ENCODE results near the gene PIGU. TPM values are rescaled to one million over a fixed set of nuclear protein-coding genes. Genes with fewer than 3 reads are reported as not detected.

The PIGU gene
- total and polyA plus RNA-seq, 2 donors (not counting 1 experiment from before 2014, with no cell fraction given) = 6.4 to 42.6 TPM

GRCh38 chr20:34543463-34544056, 133.3 kb downstream of the PIGU start:
- DNase-seq (ENCODE audit: low read depth in 2 of 2) = no peak
- no peaks in the 10 kb centered on the region for H3K4me1 ChIP-seq (ENCODE audit: control insufficient read depth, extremely low read depth, insufficient read depth, low read length)
- TF ChIP-seq CTCF (conservative IDR thresholded peaks at IDR 0.05 in 1 of 2, IDR thresholded peaks at IDR 0.05 in 1 of 2; ENCODE audit: low read depth in 1 of 2, low read length in 2 of 2) = no peak
- TF ChIP-seq EZH2 (IDR thresholded peaks at IDR 0.05; ENCODE audit: low read length, missing control alignments) = no peak
- H3K27me3 ChIP-seq (ENCODE audit: control insufficient read depth, insufficient read depth, low read length) = no peaks in the 10 kb centered on the region
- H3K27ac ChIP-seq (ENCODE audit: insufficient read depth, low read length) = no peak overlapping the region
- H4K20me1 ChIP-seq (ENCODE audit: control insufficient read depth, extremely low read depth, insufficient read depth, low read length) = no peaks in the 10 kb centered on the region
- H3K4me3 ChIP-seq (replicated peaks in 1 of 4; ENCODE audit: control extremely low read depth in 1 of 4, insufficient read depth in 1 of 4, low read depth in 3 of 4, low read length in 4 of 4) = no peak overlapping the region
- H2AFZ ChIP-seq (ENCODE audit: low read length) = no peak overlapping the region
- H3K4me2 ChIP-seq (ENCODE audit: extremely low read depth, insufficient read depth, low read length) = no peak overlapping the region
- H3K79me2 ChIP-seq (ENCODE audit: control insufficient read depth, insufficient read depth, low read length) = no peaks in the 10 kb centered on the region
- H3K9ac ChIP-seq (ENCODE audit: insufficient read depth, low read length) = no peak overlapping the region
- H3K36me3 ChIP-seq (ENCODE audit: control insufficient read depth, insufficient read depth, low read length) = peaks cover 9% of the 10 kb centered on the region
- H3K9me3 ChIP-seq (ENCODE audit: control insufficient read depth, insufficient read depth, low read depth, low read length) = no peaks in the 10 kb centered on the region

- no peaks in the 10 kb centered on the region for H3K9me3 ChIP-seq (ENCODE audit: control insufficient read depth, insufficient read depth, low read depth, low read length)
- DNase-seq (ENCODE audit: low read depth in 2 of 2) = no peak
- H3K4me1 ChIP-seq (ENCODE audit: control insufficient read depth, extremely low read depth, insufficient read depth, low read length) = no peaks in the 10 kb centered on the region
- H3K36me3 ChIP-seq (ENCODE audit: control insufficient read depth, insufficient read depth, low read length) = peaks cover 12% of the 10 kb centered on the region
- no peak overlapping the region for H3K4me2 ChIP-seq (ENCODE audit: extremely low read depth, insufficient read depth, low read length)
- H3K27ac ChIP-seq (ENCODE audit: insufficient read depth, low read length) = no peak overlapping the region
- no peak overlapping the region for H3K4me3 ChIP-seq (replicated peaks in 1 of 4; ENCODE audit: control extremely low read depth in 1 of 4, insufficient read depth in 1 of 4, low read depth in 3 of 4, low read length in 4 of 4)
- no peaks in the 10 kb centered on the region for H4K20me1 ChIP-seq (ENCODE audit: control insufficient read depth, extremely low read depth, insufficient read depth, low read length)
- no peak overlapping the region for H2AFZ ChIP-seq (ENCODE audit: low read length)
- H3K27me3 ChIP-seq (ENCODE audit: control insufficient read depth, insufficient read depth, low read length) = no peaks in the 10 kb centered on the region
- no peak for TF ChIP-seq CTCF (conservative IDR thresholded peaks at IDR 0.05 in 1 of 2, IDR thresholded peaks at IDR 0.05 in 1 of 2; ENCODE audit: low read depth in 1 of 2, low read length in 2 of 2)
- no peak for TF ChIP-seq EZH2 (IDR thresholded peaks at IDR 0.05; ENCODE audit: low read length, missing control alignments)
- H3K9ac ChIP-seq (ENCODE audit: insufficient read depth, low read length) = no peak overlapping the region
- H3K79me2 ChIP-seq (ENCODE audit: control insufficient read depth, insufficient read depth, low read length) = no peaks in the 10 kb centered on the region
Measured at GRCh38 chr20:34542439-34542838, 134.5 kb downstream of the PIGU start.

GRCh38 chr20:34541917-34542316, 135.0 kb downstream of the PIGU start:
- H3K9me3 ChIP-seq (ENCODE audit: control insufficient read depth, insufficient read depth, low read depth, low read length) = no peaks in the 10 kb centered on the region
- H3K27me3 ChIP-seq (ENCODE audit: control insufficient read depth, insufficient read depth, low read length) = no peaks in the 10 kb centered on the region
- H2AFZ ChIP-seq (ENCODE audit: low read length) = no peak overlapping the region
- no peak overlapping the region for H3K4me3 ChIP-seq (replicated peaks in 1 of 4; ENCODE audit: control extremely low read depth in 1 of 4, insufficient read depth in 1 of 4, low read depth in 3 of 4, low read length in 4 of 4)
- H3K4me2 ChIP-seq (ENCODE audit: extremely low read depth, insufficient read depth, low read length) = no peak overlapping the region
- no peak for DNase-seq (ENCODE audit: low read depth in 2 of 2)
- no peak overlapping the region for H3K9ac ChIP-seq (ENCODE audit: insufficient read depth, low read length)
- H3K4me1 ChIP-seq (ENCODE audit: control insufficient read depth, extremely low read depth, insufficient read depth, low read length) = no peaks in the 10 kb centered on the region
- H3K79me2 ChIP-seq (ENCODE audit: control insufficient read depth, insufficient read depth, low read length) = no peaks in the 10 kb centered on the region
- TF ChIP-seq CTCF (conservative IDR thresholded peaks at IDR 0.05 in 1 of 2, IDR thresholded peaks at IDR 0.05 in 1 of 2; ENCODE audit: low read depth in 1 of 2, low read length in 2 of 2) = no peak
- TF ChIP-seq EZH2 (IDR thresholded peaks at IDR 0.05; ENCODE audit: low read length, missing control alignments) = no peak
- H3K27ac ChIP-seq (ENCODE audit: insufficient read depth, low read length) = no peak overlapping the region
- H3K36me3 ChIP-seq (ENCODE audit: control insufficient read depth, insufficient read depth, low read length) = peaks cover 13% of the 10 kb centered on the region
- no peaks in the 10 kb centered on the region for H4K20me1 ChIP-seq (ENCODE audit: control insufficient read depth, extremely low read depth, insufficient read depth, low read length)
